ENCODE measurements around the gene LIMA1. TPM values are rescaled to one million over a fixed set of nuclear protein-coding genes. Genes with fewer than 3 reads are reported as not detected.
"Not testable (repeated sequence)": the region's sequence is repeated elsewhere in the genome, so short reads cannot be mapped to it uniquely, and the experiment has no call there.

LIMA1 gene
- 53.2 and 54.5 TPM in 2 replicates for total RNA-seq (2014; rRNA removed; shearing (Covaris generic))
- polyA plus RNA-seq (2015; cell fraction: cytosol; rRNA removed), result 62.0 and 85.4 TPM in 2 replicates
- polyA plus RNA-seq (2015; cell fraction: nucleus; rRNA removed), result 230 and 260 TPM in 2 replicates

- peak; percentile 61 for DNase-seq (ENCODE audit: low read depth)
Observed at GRCh38 chr12:50283229-50283923, at the start of gene LIMA1. Gene LIMA1 (minus strand): TSS chr12:50283520. CDS start chr12:50248751, 34,769 bp downstream.

- DNase-seq (ENCODE audit: low read depth), result no peak
Observed at GRCh38 chr12:50331745-50332144, 48.4 kb upstream of the LIMA1 start.

GRCh38 chr12:50328664-50329063 is 45.3 kb upstream of the LIMA1 start:
- DNase-seq (ENCODE audit: low read depth), result not testable (repeated sequence)

GRCh38 chr12:50326590-50327284 is 43.4 kb upstream of the LIMA1 start:
- DNase-seq (ENCODE audit: low read depth), result peak; percentile 48

- DNase-seq (ENCODE audit: low read depth), result no peak
Observed at GRCh38 chr12:50325890-50326391, 42.6 kb upstream of the LIMA1 start.

- not testable (repeated sequence) for DNase-seq (ENCODE audit: low read depth)
Observed at GRCh38 chr12:50324770-50325169, 41.5 kb upstream of the LIMA1 start.

GRCh38 chr12:50324077-50324476 is 40.8 kb upstream of the LIMA1 start:
- not testable (repeated sequence) for DNase-seq (ENCODE audit: low read depth)

GRCh38 chr12:50322206-50322605 is 38.9 kb upstream of the LIMA1 start:
- DNase-seq (ENCODE audit: low read depth), result peak; percentile 19

- DNase-seq (ENCODE audit: low read depth), result no peak
Observed at GRCh38 chr12:50317203-50317602, 33.9 kb upstream of the LIMA1 start.

GRCh38 chr12:50315803-50316202 is 32.5 kb upstream of the LIMA1 start:
- DNase-seq (ENCODE audit: low read depth), result no peak

GRCh38 chr12:50314636-50315312 is 31.5 kb upstream of the LIMA1 start:
- DNase-seq (ENCODE audit: low read depth), result peak; percentile 55

GRCh38 chr12:50313971-50314370 is 30.7 kb upstream of the LIMA1 start:
- not testable (repeated sequence) for DNase-seq (ENCODE audit: low read depth)

GRCh38 chr12:50313256-50313931 is 30.1 kb upstream of the LIMA1 start:
- no peak for DNase-seq (ENCODE audit: low read depth)

- peak; percentile 52 for DNase-seq (ENCODE audit: low read depth)
Observed at GRCh38 chr12:50311858-50312609, 28.7 kb upstream of the LIMA1 start.

- DNase-seq (ENCODE audit: low read depth), result no peak
Observed at GRCh38 chr12:50309950-50310349, 26.6 kb upstream of the LIMA1 start.

- peak; percentile 52 for DNase-seq (ENCODE audit: low read depth)
Observed at GRCh38 chr12:50302686-50303085, 19.4 kb upstream of the LIMA1 start.

GRCh38 chr12:50297996-50298395 is 14.7 kb upstream of the LIMA1 start:
- DNase-seq (ENCODE audit: low read depth), result no peak

GRCh38 chr12:50297027-50297426 is 13.7 kb upstream of the LIMA1 start:
- DNase-seq (ENCODE audit: low read depth), result no peak

GRCh38 chr12:50296554-50296953 is 13.2 kb upstream of the LIMA1 start:
- DNase-seq (ENCODE audit: low read depth), result no peak

- DNase-seq (ENCODE audit: low read depth), result no peak
Observed at GRCh38 chr12:50291377-50291776, 8.1 kb upstream of the LIMA1 start.

Measured in HT1080 (cell line).